CD4-positive, alpha-beta T cell (primary cell): ENCODE data around the gene NHSL2. TPM values are rescaled to one million over a fixed set of nuclear protein-coding genes. Genes with fewer than 3 reads are reported as not detected.

Source experiments
- ATAC-seq: fragments of 200-7000 bp; cut with Tn5 transposase; one replicate; pipeline ENCODE4 v1.10.0; 2022; ENCODE audit warnings: mild to moderate bottlenecking; ENCODE audit not compliant: poor library complexity
- CTCF ChIA-PET: fragments of 350-600 bp; sonication (Branson Sonifier 250); formaldehyde crosslinking; loops from one replicate; lab custom pipeline; 2021; ENCODE audit warnings: antibody characterized with exemption, inconsistent platforms; lab: Charles Lee
- POLR2A ChIA-PET: fragments of 350-600 bp; sonication (Branson Sonifier 250); formaldehyde crosslinking; loops from one replicate; lab custom pipeline; 2021; ENCODE audit warnings: antibody characterized with exemption, inconsistent platforms; lab: Charles Lee
- DNase-seq, 14 experiments: peaks; one replicate each; pipeline ENCODE4 v3.0.0-alpha.2; 2013 to 2020; ENCODE audit warnings: mixed read lengths in 2 of 14
- H3K27ac ChIP-seq, 2 donors: one replicate each; pipeline versions ENCODE4 v1.5.1 to v1.7.0; 2013; ENCODE audit warnings: low read length in 2 of 2, low read depth in 1 of 2, mild to moderate bottlenecking in 1 of 2
- H3K27me3 ChIP-seq, 2 experiments: 1 replicate in 1 of 2; 2 replicates in 1 of 2; pipeline versions ENCODE4 v1.6.1 to v1.7.0; 2013; ENCODE audit warnings: low read length in 2 of 2, control low read depth in 1 of 2, mild to moderate bottlenecking in 1 of 2, moderate library complexity in 1 of 2; ENCODE audit not compliant: insufficient read depth in 2 of 2, control insufficient read depth in 1 of 2
- H3K36me3 ChIP-seq: one replicate; pipeline ENCODE4 v1.6.1; 2013; ENCODE audit warnings: low read length, control low read depth; ENCODE audit not compliant: insufficient read depth
- H3K4me1 ChIP-seq: one replicate; pipeline ENCODE4 v1.6.1; 2013; ENCODE audit warnings: low read length, control low read depth; ENCODE audit not compliant: insufficient read depth
- H3K4me3 ChIP-seq: one replicate; pipeline ENCODE4 v1.5.1; 2013; ENCODE audit warnings: mild to moderate bottlenecking, low read length, moderate library complexity
- H3K9me3 ChIP-seq, 2 experiments: 1 replicate in 1 of 2; 2 replicates in 1 of 2; pipeline versions ENCODE4 v1.6.1 to v1.7.0; 2013; ENCODE audit warnings: low read length in 2 of 2, mild to moderate bottlenecking in 2 of 2, control low read depth in 1 of 2, moderate library complexity in 1 of 2; ENCODE audit not compliant: control insufficient read depth in 1 of 2, insufficient read depth in 1 of 2
- H3K27ac Mint-ChIP-seq: one replicate; pipeline ENCODE4 v1.8.0; 2020; ENCODE audit warnings: mixed read lengths
- H3K27me3 Mint-ChIP-seq: one replicate; pipeline ENCODE4 v1.8.0; 2021; ENCODE audit warnings: mixed read lengths
- H3K36me3 Mint-ChIP-seq: one replicate; pipeline ENCODE4 v1.8.0; 2021; ENCODE audit warnings: low read depth, mixed read lengths
- H3K4me1 Mint-ChIP-seq: one replicate; pipeline ENCODE4 v1.8.0; 2021; ENCODE audit warnings: low read depth, mixed read lengths
- H3K4me3 Mint-ChIP-seq: one replicate; pipeline ENCODE4 v1.8.0; 2020; ENCODE audit warnings: mild to moderate bottlenecking, mixed read lengths
- H3K9me3 Mint-ChIP-seq: one replicate; pipeline ENCODE4 v1.8.0; 2020; ENCODE audit warnings: mixed read lengths
- CTCF ChIP-seq: fragments of 200-600 bp; IDR thresholded peaks from one replicate; pipeline ENCODE4 v1.8.0; 2022; ENCODE audit warnings: antibody characterized with exemption, mild to moderate bottlenecking
- intact Hi-C, 2 experiments: fragments of 100-400 bp; cut with DNase I in 1 of 2; cut with micrococcal nuclease in 1 of 2; formaldehyde crosslinking; loops; one replicate each; pipeline versions ENCODE4 v1.15.1 to v1.9.0; 2023 to 2025; cut with DNase I, micrococcal nuclease
- total RNA-seq, 174 experiments: library from RNA in 2 of 174; stranded (reverse) in 2 of 174; gene quantifications; one replicate each; pipeline ENCODE4 v1.2.3 and lab custom pipeline; 2021 to 2026

NHSL2 gene
- total RNA-seq, 2 experiments from 2014 or later = 1.3 to 1.5 TPM

- no peak for DNase-seq
- H3K9me3 ChIP-seq = no peaks in the 10 kb centered on the region
- Mint-ChIP-seq H3K4me3 (no peak overlapping the region), H3K9me3 (no peaks in the 10 kb centered on the region), H3K36me3 (no peaks in the 10 kb centered on the region), H3K27ac (no peak overlapping the region), H3K27me3 (no peaks in the 10 kb centered on the region), H3K4me1 (no peaks in the 10 kb centered on the region)
- no peaks in the 10 kb centered on the region for H3K27me3 ChIP-seq
- H3K27ac ChIP-seq = no peak overlapping the region
- ChIA-PET CTCF (no interaction called here), POLR2A (no interaction called here)
- no peak for TF ChIP-seq CTCF
- H3K4me3 ChIP-seq = no peak overlapping the region
- no peak for ATAC-seq
- no peaks in the 10 kb centered on the region for H3K36me3 ChIP-seq
- no peaks in the 10 kb centered on the region for H3K4me1 ChIP-seq
- intact Hi-C loops = no loop called here
Observed at GRCh38 chrX:72005046-72005445, 94.4 kb downstream of the NHSL2 start.

DNA sequence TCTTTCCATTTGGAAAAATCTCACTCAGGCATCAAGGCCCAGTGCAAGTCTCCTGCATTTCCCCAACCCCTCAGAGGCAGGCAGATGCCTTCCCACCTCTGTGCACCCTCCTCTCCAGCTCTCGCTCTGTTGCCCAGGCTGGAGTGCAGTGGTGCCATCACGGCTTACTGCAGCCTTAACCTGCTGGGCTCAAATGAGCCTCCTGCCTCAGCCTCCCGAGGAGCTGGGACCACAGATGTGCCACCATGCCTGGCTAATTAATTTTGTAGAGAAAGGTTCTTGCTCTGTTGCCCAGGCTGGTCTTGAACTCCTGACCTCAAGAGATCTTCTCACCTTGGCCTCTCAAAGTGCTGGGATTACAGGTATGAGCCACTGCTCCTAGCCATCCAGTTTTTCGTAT, 95.8 kb downstream of the NHSL2 start:
- Mint-ChIP-seq H3K27me3 (no peaks in the 10 kb centered on the region), H3K27ac (no peak overlapping the region), H3K36me3 (no peaks in the 10 kb centered on the region), H3K4me1 (no peaks in the 10 kb centered on the region), H3K4me3 (no peak overlapping the region), H3K9me3 (no peaks in the 10 kb centered on the region)
- POLR2A ChIA-PET = no interaction called here
- ATAC-seq (no peak), DNase-seq (no peak)
- intact Hi-C loops = no loop called here
- Histone ChIP-seq H3K27ac (no peak overlapping the region), H3K4me3 (no peak overlapping the region), H3K27me3 (no peaks in the 10 kb centered on the region), H3K36me3 (no peaks in the 10 kb centered on the region), H3K9me3 (no peaks in the 10 kb centered on the region), H3K4me1 (no peaks in the 10 kb centered on the region)
- no peak for TF ChIP-seq CTCF
- CTCF ChIA-PET = no interaction called here

DNA sequence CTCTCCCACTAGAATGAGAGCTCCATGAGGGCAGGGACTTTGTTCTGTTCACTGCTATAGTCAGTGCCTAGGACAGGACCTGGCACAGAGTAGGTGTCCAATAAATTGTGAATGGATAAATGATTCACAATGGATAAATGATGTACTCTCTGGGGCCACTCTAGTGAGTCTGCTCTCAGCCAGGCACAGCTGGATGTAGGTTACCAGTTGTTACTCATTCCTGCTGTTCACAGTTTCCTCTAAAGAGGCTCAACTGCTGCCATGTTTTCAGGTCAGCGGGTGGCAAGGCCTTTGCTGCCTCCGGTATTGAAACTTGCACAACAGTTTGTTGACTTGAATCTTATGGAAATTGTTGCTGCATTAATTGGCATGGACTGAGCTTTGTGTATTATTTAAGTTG, 99.1 kb downstream of the NHSL2 start:
- no peak for DNase-seq
- Mint-ChIP-seq H3K36me3 (no peaks in the 10 kb centered on the region), H3K27ac (no peak overlapping the region), H3K4me1 (no peaks in the 10 kb centered on the region), H3K4me3 (no peak overlapping the region), H3K9me3 (no peaks in the 10 kb centered on the region), H3K27me3 (no peaks in the 10 kb centered on the region)
- Histone ChIP-seq H3K4me3 (no peak overlapping the region), H3K36me3 (no peaks in the 10 kb centered on the region), H3K27me3 (no peaks in the 10 kb centered on the region), H3K27ac (no peak overlapping the region), H3K9me3 (no peaks in the 10 kb centered on the region), H3K4me1 (no peaks in the 10 kb centered on the region)
- intact Hi-C loops = loop anchor here in 1 of 2 experiments (10.0 kb wide), 1 partner anchor 265 kb away; the partner anchor contains the start of gene RPS4X
- no peak for ATAC-seq
- TF ChIP-seq CTCF = no peak
- POLR2A ChIA-PET = interaction anchor here (0.6 kb wide), 1 partner anchor 122 kb away, joined by 3 read pairs; no protein-coding TSS in a partner anchor
- CTCF ChIA-PET = no interaction called here
